ENCODE measurements around the gene MAP4K4.
"Not testable (repeated sequence)": the region's sequence is repeated elsewhere in the genome, so short reads cannot be mapped to it uniquely, and the experiment has no call there.

The MAP4K4 gene

DNA sequence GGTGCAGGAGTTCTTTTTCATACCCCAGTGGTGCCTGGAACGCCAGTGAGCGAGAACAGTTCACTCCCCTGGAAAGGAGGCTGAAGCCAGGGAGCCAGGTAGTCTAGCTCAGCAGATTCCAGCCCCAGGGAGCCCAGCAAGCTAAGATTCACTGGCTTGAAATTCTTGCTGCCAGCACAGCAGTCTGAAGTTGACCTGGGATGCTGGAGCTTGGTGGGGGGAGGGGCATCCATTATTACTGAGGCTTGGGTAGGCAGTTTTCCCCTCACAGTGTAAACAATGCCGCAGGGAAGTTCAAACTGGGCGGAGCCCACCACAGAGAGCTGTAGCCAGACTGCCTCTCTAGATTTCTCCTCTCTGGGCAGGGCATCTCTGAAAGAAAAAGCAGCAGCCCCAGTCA lies 238.3 kb downstream of the MAP4K4 start:
- DNase-seq, result not testable (repeated sequence)

DNA sequence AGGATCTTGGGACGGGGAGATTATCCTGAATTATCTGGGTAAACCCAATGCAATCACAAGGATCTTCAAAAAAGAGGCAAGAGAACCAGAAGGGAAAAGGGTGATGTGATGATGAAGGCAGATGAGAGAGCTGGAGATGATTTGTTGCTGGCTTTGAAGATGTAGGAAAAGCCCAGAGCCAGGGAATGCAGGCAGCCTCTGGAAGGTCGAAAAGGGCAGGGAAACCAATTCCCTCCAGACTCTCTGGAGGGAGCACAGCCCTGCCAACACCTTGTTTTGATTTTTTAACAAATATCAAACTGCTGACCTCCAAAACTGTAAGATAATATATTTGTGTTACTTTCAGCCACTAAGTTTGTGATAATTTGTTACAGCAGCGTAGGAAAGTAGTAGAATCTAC lies 245.3 kb downstream of the MAP4K4 start:
- no peak for DNase-seq
